Measurements from ENCODE around the gene NAGPA.

Gene NAGPA

DNA sequence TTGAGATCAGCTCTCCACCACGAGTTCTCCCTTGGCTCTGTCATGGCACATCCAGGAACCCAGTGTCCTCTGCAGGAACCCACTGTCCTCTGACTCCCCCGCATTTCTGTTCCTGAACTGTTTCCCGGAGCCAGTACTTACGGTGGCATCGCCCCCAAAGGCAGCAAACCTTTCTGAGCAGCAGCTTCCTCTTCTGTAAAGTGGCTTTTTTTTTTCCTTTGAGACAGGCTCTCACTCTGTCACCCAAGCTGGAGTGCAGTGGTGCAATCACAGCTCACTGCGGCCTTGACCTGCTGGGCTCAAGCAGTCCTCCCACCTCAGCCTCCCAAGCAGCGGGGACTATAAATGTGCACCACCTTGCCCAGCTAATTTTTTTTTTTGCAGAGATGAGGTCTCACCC lies 32.2 kb downstream of the NAGPA start:
- no peak for DNase-seq

DNA sequence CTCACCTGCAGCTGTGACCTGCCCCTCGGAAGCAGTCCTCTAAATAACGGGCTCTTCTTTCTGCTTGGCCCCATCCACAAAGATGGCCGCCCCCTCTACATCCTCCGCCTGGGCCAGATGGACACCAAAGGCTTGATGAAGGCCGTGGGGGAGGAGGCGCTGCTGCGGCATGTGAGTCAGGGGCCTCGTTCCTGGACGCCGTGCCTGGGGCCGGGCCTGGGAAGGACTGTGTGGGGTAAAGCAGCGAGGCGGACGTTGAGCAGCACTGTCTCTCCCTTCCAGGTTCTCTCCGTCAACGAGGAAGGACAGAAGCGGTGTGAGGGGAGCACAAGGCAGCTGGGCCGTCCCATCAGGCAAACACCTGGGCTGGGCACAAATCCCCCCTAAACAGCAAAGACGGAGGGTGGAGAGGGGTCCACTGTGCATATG lies 33.1 kb downstream of the NAGPA start:
- no peak for DNase-seq

DNA sequence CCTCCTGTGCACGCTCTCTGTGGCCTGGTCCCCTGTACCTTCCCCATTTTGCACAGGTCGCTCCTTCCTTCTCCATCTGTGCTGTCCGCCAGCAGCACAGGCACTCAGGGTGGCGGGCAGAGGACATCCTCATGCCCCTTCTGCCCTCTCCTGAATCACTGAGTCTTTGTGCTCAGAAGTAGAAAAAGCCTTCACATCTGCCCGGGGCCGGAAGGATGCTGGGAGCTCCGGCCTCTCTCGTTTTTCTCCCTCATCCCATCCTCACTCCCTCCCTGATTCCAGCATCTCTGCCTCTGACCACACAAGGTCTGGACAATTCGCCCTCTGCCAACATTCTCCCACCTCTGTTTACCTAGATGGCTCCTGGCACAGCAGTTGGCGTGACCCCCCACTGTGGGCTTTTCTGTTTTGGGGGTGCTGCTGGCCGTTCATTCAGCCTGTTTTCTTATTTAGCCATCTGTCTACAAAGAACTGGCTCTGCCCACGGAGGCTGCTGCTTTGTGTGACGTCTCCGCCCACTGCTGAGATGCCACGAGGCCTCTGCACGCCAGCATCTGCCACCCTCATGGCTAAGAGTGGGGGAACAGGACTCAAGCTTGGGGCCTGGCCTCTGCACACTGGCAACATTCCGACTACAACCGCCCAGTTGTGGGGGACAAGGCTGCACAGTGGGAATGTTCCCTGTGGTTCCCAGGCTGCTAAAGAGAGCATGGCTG lies 38.9 kb downstream of the NAGPA start:
- DNase-seq, result peak in 1 of 2 experiments; percentile 13

DNA sequence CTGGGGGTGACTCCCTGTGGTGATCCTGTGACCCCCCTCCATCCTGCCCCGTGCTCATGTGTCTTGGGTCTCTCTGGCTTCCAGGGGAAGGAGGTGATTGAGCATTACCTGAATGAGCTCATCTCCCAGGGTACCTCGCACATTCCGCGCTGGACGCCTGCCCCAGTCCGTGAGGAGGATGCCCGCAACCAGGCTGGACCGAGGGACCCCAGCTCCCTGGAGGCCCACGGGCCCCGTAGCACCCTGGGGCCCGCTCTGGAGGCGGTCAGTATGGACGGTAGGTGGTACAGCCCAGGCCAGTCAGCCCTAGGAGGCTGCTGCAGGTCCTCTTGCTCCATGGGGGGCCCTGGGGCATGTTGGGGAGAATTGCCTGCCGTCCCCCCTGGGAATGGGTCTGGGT lies 42.0 kb downstream of the NAGPA start:
- no peak for DNase-seq

DNA sequence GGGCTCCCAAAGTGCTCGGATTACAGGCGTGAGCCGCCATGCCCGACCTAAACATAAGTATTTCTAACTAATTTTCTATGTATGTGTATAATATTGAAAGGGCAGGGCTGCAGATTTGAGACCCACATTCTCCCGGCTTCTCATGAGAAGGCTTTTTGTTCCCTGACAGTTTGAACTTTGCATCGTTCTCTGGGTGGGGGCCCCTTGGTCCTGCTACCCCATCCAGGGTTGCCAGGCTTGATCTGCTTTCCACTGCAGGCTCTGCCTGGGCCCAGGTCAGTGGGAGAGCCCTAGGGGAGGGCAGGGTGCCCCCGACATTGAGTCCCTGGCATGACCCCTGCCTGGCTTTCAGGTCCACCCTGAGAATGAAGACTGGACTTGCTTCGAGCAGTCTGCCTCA lies 43.3 kb downstream of the NAGPA start:
- DNase-seq, result no peak

DNA sequence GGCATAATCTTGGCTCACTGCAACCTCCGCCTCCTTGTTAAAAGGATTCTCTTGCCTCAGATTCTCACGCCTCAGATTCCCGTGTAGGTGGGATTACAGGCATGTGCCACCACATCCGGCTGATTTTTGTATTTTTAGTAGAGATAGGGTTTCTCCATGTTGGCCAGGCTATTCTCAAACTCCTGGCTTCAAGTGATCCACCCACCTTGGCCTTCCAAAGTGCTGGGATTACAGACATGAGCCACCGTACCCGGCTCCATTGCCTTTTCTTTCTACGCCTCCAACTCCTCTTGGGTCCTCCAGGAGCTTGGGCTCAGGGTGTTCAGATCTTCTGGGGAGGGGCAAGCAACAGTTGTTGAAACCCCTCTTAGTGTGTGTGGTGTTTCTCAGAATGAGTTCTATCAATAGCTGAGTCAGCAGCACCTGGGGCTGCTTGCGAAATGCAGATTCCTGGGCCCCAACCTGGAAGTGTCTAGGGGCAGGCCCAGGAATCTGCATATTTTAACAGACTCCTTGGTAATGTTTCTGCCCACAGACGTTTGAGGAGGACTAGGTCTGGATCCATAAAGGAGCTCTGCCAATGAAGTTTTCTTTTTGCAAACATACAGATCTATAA lies 44.2 kb downstream of the NAGPA start:
- no peak for DNase-seq

DNA sequence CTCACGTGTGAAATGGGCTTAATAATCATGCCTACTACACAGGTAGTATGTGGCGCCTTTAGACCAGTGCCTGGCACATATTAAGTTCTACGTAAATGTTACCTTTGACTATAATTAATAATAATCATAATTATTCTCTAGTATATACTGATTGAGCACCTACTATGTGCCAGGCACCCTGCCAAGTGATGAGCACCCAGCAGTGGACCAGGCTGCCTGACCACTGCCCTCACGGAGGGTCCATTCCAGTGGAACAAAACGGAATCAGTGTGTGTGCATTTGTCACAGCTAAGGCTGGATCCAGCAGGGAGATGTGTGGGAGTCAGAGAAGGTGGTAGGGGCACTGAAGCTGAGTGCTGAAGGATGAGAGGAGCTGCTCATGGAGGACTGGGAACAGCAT lies 45.1 kb downstream of the NAGPA start:
- DNase-seq, result no peak

DNA sequence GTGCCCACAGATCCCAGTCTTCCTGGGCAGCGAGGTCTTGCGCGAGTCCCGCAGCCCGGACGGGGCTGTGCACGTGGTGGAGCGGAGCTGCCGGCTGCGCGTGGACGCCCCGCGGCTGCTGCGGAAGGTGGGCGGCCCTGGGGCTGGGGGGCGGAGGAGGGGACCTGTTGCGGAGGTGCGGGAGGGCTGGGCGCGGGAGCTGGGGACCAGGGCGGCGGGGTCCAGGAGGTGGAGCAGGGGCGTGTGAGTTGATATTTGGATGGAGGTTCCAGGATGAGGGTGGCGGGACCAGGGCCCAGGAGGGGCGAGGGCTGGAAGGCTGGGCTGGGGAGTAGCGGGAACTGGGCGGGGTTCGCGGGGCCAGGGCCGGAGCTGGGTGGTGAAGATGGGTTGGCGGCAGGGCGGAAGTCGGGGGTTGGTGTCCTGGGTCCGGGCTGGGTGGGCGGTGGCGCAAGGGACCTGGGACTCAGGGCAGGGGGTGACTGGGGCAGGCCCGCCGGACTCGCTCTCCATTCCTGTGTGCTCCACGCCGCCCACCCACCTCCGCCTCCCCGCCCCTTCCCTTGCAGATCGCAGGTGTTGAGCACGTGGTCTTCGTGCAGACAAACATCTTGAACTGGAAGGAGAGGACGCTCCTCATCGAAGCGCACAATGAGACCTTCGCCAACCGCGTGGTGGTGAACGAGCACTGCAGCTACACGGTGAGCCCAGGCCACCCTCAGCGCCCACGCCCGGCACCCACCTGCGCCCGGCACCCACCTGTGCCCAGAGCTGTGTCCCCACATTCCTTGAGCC lies 46.0 kb downstream of the NAGPA start:
- DNase-seq, result no peak

DNA sequence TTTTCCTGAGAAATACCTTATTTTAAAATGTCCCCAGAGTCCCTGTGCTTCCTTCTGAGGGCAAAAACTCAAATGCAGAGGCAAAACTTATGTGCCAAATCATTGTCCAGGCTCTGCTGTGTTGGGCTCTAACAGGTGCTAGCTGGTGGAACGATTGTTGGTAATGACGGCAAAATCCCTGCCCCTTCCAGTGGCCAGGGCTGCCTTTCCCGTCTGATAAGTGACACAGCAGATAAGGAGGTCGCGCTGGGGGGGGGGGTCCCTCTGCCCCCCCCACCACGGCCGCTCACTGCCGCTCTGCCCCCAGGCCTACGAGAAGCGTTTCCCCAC lies 46.5 kb downstream of the NAGPA start:
- DNase-seq, result no peak

DNA sequence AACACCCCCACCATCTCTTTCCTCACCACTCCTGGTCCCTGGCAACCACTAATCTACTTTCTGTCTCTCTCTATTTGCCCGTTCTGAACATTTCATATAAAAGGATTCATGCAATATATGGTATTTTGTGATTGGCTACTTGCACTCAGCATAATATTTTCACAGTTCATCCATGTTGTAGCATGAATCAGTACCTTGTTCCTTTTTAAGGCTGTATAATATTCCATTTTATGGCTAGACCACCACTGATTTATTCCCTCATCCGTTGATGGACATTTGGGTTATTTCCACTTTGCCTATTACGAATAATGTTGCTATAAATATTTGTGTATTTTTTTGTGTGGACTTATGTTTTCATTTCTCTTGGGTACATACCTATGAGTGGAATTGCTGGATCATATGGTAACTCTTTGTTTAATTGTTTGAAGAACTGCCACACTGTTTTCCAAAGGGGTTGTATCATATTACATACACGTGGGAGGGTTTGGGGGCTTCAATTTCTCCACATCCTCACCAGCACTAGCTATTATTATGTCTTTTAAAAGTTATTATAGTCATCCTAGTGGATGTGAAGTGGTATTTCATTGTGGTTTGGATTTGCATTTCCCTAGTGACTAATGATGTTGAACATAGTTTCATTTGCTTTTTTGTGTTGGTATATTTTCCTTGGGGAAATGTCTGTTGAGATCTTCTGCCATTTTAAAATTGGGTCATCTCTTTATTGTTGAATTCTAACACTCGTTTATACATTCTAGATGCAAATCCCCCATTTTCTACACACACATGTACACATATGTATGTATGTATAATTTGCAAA lies 49.4 kb downstream of the NAGPA start:
- no peak for DNase-seq

DNA sequence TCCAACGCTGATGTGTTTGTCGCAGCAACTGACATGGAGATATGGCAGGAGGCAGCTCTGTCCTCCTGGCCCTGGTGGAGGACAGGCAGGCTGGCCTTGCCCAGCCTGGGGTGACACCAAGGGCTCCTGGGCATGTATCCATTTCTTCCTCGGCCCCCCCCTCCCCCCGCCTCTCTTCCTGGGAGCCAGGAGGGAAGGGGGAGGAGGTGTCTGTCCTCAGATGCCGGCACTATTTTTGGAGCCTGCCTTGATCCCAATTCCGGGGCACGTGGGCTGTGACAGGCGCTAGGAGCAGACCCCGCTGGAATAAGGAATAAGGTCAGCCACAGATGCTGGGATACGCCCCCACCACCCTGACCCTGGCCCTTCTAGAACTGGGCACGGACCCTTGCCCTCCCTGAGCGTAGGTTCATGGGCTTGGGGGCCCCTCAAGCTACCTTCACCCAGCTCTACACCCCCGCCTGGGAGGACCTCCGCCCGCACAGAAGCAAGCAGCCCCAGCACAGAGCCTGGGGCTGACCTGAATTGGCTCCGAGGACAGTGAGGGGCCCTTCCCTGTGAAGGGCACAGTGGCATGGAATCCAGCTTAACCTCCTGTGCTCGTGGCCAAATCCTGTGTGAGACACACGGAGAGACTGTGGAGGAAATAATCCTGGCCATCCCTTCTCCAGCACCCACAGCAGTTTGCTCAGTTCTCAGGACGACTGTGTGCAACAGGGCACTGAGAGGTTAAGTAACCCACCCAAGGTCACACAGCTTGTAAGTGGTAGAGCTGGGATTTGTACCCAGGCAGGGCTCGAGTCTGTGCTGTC lies 51.5 kb downstream of the NAGPA start:
- no peak for DNase-seq

DNA sequence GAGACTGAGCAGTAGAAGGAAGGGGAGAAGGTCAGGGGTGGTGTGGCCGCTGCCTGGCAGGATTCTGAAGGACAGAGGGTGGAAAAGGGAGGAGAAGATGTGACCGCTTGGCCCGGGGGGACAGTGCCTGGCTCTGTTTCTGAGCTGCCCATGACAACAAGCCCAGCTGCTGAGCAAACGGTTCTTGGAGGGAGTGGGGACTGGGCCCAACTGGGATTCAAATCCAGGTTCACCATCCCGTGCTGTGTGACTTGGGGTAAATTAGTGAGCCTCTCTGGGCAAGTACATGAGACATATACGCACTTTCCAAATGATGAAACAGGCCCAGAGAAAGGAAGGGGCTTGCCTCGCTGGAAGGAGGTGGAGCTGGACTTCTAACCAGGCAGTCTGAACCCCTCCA lies 52.3 kb downstream of the NAGPA start:
- DNase-seq, result no peak

DNA sequence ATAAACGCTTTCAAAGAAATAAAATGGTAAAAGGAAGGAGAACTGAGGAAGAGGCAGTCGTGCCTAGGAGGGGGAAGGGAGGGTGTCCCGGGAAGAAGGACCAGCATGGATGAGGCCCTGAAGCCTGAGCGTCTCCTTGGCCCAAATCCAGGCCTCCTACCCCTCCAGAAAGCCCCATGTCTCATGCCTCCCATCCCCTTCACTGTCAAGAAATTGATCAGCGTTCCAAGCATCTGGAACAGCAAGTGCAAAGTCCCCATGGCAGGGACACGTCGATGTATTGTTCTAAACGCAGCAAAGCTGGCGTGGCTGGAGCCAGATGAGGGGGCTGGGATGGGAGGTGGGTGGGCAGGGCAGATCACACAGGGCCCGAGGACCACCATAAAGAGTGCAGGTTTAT lies 53.0 kb downstream of the NAGPA start:
- no peak for DNase-seq

DNA sequence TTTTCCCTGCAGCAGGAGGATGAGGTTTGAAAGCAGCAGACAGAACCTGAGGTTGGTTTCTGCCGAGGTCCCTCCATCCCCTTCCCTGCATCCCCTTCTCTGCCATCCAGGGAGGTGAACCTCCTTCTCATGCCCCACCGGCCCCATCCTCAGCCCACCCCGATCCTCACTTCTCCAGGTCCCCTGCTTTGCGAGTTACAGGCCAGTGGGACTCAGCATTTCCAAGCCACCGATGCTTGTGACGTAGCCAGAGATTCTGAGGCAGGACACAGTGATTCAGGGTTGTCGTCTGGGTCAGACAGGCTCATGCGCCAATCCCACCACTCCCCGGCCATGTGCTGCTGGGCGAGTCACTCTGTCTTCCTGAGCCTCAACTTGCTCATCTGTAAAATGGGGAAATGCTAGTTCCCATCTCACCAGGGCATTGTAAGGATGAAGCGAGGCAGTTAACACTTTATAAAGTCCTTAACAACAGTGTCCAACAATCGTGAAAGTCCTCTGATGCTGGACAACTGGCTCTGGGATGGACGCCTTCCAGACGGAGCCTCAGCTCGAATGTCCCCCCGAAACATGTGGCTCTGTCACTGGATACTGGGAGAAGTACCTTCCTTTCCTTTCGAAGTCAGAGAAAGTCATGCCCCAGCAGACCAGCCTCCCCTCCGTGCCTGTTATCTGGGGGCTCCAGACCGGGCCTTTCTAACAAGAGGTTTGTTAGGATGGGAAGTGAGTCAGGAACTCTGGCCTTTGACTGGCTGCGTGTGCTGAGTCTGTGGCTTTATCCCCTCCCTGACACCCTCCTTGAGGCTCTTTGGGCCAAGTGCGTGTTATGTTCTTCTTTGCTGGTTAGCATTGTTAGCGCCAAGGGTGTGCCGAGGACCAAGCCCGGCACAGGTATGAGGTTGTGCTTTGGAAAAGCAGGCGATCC lies 53.7 kb downstream of the NAGPA start:
- no peak for DNase-seq

DNA sequence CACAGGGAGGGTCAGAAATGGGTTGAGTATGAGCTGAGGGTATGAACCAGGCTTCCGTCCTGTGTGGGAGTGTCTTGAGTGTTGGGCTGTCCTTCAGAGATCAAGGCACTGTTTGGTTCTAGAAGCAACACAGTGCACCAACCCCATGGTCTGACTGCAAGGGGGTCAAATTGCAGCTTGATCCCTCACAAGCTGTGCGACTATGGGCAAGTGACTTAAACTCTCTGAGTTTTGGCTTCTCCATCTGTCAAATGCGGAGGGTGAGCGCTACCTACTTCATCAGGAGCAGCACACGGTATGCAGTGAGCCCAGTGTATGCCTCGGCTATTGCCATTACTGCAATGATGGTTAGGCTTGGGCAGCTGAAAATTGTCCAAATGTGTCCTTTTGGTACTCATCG lies 54.6 kb downstream of the NAGPA start:
- DNase-seq, result no peak

DNA sequence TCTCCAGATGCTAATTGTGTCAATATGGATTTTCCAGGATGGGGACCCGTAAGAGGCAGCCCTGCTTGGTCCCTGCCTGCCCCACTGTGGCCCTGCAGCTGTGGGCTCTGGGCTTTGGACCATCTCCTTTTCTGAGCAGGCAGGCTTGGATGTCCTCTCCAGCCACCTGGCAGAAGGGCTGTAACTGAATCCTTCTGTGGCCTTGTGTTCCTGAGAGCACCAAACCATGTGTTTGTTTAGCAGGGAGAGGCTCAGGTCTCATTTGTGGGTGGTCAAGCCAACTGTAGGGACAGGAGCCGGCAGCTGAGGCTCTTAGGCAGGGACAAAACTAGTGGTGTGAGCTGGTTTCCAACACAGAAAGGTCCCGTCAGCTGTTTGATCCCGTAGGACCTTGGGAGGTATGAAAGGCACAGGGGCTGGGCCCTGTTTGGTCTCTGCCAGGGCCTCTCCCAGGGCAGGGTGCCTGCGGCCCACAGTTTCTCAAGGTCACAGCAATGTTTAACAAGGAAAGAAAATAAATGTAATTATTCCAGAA lies 57.1 kb downstream of the NAGPA start:
- DNase-seq, result no peak

DNA sequence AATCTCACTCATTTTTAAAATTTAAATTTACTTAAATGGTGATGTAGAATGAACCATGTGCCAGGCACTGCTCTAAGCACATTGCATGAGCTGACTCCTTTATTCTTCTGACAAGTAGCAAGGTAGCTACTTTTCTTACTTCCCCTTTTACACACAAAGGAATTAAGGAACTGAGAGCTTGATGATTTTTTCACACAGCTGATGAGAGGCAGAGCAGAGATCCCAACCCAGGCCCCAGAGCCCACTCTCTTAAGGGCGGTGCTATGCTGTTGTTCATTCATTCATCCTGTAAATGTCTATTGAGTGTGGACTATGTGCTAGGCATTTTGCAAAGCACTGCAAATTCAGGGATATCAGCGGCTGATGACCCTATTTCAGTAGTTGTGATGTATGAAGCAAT lies 57.7 kb downstream of the NAGPA start:
- no peak for DNase-seq

Data from NCI-H524 (cell line).